NOMO-1 treated with dmso at 0.1 percent for 144 hours (cell line): ENCODE measurements around the gene ARID5A.

Experiments
- DNase-seq: peaks from one replicate; lab custom pipeline; 2025; ENCODE audit not compliant: unreplicated experiment; lab: John Stamatoyannopoulos, UW

The ARID5A gene

GRCh38 chr2:96594691-96595152, 58.2 kb downstream of the ARID5A start:
- no peak for DNase-seq

- no peak for DNase-seq
These were observed 60.0 kb downstream of the ARID5A start for GRCh38 chr2:96596596-96596995.

GRCh38 chr2:96599941-96600340, 63.4 kb downstream of the ARID5A start:
- DNase-seq: no peak

GRCh38 chr2:96601382-96602292, 65.1 kb downstream of the ARID5A start:
- no peak for DNase-seq
